Right atrium auricular region (tissue), 2 donors: Measurements from ENCODE around the gene CHCHD5. TPM values are rescaled to one million over a fixed set of nuclear protein-coding genes. Genes with fewer than 3 reads are reported as not detected.
"Not testable (repeated sequence)": the region's sequence is repeated elsewhere in the genome, so short reads cannot be mapped to it uniquely, and the experiment has no call there.

ENCODE experiments used
- DNase-seq: peaks from one replicate; pipeline ENCODE4 v3.0.0-alpha.2; 2019; ENCODE audit warnings: low spot score
- H3K27ac ChIP-seq, 2 donors: fragments of 200-600 bp; sonication (generic); 1 replicate in 1 of 2; 2 replicates in 1 of 2; pipeline ENCODE4 v1.5.1; 2016 to 2019
- H3K27me3 ChIP-seq, 2 donors: fragments of 200-600 bp; sonication (generic); one replicate each; pipeline versions ENCODE4 v1.5.1 to v1.6.0; 2017 to 2019
- H3K36me3 ChIP-seq: fragments of 200-600 bp; sonication (generic); one replicate; pipeline ENCODE4 v1.5.1; 2016
- H3K4me1 ChIP-seq, 2 donors: fragments of 200-600 bp; sonication (generic); one replicate each; pipeline versions ENCODE4 v1.5.1 to v1.6.0; 2017 to 2019
- H3K4me3 ChIP-seq, 2 donors: fragments of 200-600 bp; sonication (generic); 1 replicate in 1 of 2; 2 replicates in 1 of 2; pipeline ENCODE4 v1.5.1; 2017 to 2019; ENCODE audit warnings: mild to moderate bottlenecking in 1 of 2, moderate library complexity in 1 of 2
- H3K9me3 ChIP-seq, 2 donors: fragments of 200-600 bp; sonication (generic); one replicate each; pipeline ENCODE4 v1.5.1; 2019
- total RNA-seq, 2 donors: library from RNA; depleted of rRNA; stranded (reverse); fragments of >200 nt; gene quantifications; one replicate each; pipeline ENCODE4 v1.1.0, GENCODE V29; 2016
- TF ChIP-seq, protein P1 (sequence below), 2 donors: fragments of 200-600 bp; sonication (generic); IDR thresholded peaks; one replicate each; pipeline ENCODE4 v1.5.1; 2019; ENCODE audit warnings: antibody characterized with exemption in 2 of 2

Gene CHCHD5
- 10 to 100 TPM; 27.4 to 29.4 TPM for total RNA-seq

DNA sequence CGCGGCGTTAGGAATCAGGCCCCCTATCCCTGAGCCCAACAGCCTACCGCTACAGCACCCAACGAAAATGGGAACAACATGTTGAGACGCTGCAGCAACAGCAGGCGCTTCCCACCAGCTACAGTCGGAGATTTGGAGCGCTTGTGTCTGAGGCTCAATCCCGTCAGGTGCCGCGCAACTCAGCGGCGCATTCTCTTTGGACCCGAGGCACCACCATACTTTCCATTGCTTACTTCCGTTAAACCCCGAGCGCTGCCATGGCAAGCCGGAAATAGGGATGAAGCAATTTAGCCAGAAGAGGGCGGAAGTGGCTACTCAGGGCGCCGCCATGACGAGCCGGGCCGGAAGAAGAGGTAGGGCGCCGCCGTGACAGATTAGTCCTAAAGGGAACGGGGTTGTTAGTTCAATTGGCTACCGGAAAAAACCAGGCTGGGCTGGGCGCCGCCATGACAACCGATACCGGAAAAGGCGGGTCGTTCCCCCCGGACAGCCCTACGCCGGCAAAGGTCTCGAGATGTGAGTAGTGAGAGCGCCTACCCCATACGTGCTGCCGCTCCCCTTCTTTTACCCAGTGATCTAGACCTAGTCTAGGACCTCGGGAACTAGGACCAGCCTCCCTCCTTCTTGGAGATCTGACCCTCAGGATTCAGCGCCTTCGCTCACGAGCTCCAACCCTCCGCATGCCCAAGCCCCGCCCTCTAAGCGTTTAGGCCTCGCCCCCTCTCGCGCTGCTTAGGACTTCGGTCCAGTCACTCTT, at the start of gene CHCHD5:
TSS of gene CHCHD5 (plus strand) at position 476 of the 757 bp plus-strand sequence. CDS start at position 515, 39 bp downstream.
- peaks cover 9% of the 10 kb centered on the region for H3K36me3 ChIP-seq
- DNase-seq, result peak; percentile 98
- peaks cover 0 to 26% of the 10 kb centered on the region in 2 donors for H3K4me1 ChIP-seq
- H3K27ac ChIP-seq, result peak within 1 kb of the TSS; percentile 94 to 96
- TF ChIP-seq, protein P1, sequence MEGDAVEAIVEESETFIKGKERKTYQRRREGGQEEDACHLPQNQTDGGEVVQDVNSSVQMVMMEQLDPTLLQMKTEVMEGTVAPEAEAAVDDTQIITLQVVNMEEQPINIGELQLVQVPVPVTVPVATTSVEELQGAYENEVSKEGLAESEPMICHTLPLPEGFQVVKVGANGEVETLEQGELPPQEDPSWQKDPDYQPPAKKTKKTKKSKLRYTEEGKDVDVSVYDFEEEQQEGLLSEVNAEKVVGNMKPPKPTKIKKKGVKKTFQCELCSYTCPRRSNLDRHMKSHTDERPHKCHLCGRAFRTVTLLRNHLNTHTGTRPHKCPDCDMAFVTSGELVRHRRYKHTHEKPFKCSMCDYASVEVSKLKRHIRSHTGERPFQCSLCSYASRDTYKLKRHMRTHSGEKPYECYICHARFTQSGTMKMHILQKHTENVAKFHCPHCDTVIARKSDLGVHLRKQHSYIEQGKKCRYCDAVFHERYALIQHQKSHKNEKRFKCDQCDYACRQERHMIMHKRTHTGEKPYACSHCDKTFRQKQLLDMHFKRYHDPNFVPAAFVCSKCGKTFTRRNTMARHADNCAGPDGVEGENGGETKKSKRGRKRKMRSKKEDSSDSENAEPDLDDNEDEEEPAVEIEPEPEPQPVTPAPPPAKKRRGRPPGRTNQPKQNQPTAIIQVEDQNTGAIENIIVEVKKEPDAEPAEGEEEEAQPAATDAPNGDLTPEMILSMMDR (IDR thresholded peaks at IDR 0.05), result peak; percentile 19 to 47
- no peaks in the 10 kb centered on the region for H3K27me3 ChIP-seq
- no peaks in the 10 kb centered on the region for H3K9me3 ChIP-seq
- H3K4me3 ChIP-seq, result peak within 1 kb of the TSS; percentile 69 to 82

- DNase-seq, result no peak
- Histone ChIP-seq H3K27me3 (no peaks in the 10 kb centered on the region), H3K9me3 (no peaks in the 10 kb centered on the region), H3K4me1 (no peaks in the 10 kb centered on the region), H3K36me3 (peaks cover 5% of the 10 kb centered on the region), H3K27ac (no peak overlapping the region), H3K4me3 (no peak overlapping the region)
- TF ChIP-seq, protein P1 (IDR thresholded peaks at IDR 0.05), result no peak
Observed at GRCh38 chr2:112534826-112535225, 49.6 kb upstream of the CHCHD5 start.

GRCh38 chr2:112536665-112537064, 47.7 kb upstream of the CHCHD5 start:
- not testable (repeated sequence) for H3K27me3 ChIP-seq, H3K4me1 ChIP-seq, H3K4me3 ChIP-seq, DNase-seq, H3K27ac ChIP-seq, H3K9me3 ChIP-seq, H3K36me3 ChIP-seq

DNA sequence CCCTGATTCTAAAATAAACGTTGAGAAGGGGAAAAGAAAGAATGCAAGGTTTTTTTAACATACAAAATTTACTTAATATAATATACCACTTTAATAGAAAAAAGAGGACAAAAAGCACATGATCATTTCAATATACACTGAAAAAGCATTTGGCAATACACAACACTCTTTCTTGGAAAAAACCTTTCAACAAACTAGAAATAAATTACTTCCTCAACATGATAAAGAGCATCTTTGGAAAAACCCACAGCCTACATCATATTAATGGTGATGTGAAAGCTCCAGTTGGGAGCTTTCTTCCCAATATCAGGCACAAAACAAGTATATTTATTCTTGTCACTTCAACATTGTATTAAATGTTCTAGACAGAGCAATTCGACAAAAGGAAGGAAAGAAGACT, 45.1 kb upstream of the CHCHD5 start:
- peaks cover 0 to 18% of the 10 kb centered on the region in 2 donors for H3K4me1 ChIP-seq
- H3K27ac ChIP-seq, result no peak overlapping the region
- no peaks in the 10 kb centered on the region for H3K36me3 ChIP-seq
- TF ChIP-seq, protein P1 (IDR thresholded peaks at IDR 0.05), result no peak
- H3K9me3 ChIP-seq, result no peaks in the 10 kb centered on the region
- no peak overlapping the region for H3K4me3 ChIP-seq
- H3K27me3 ChIP-seq, result no peaks in the 10 kb centered on the region
- DNase-seq, result no peak

- TF ChIP-seq, protein P1 (IDR thresholded peaks at IDR 0.05), result no peak
- H3K4me3 ChIP-seq, result no peak overlapping the region
- peaks cover 0 to 18% of the 10 kb centered on the region in 2 donors for H3K4me1 ChIP-seq
- H3K9me3 ChIP-seq, result no peaks in the 10 kb centered on the region
- DNase-seq, result no peak
- no peaks in the 10 kb centered on the region for H3K36me3 ChIP-seq
- H3K27me3 ChIP-seq, result no peaks in the 10 kb centered on the region
- H3K27ac ChIP-seq, result no peak overlapping the region
Observed at GRCh38 chr2:112540906-112541305, 43.5 kb upstream of the CHCHD5 start.

DNA sequence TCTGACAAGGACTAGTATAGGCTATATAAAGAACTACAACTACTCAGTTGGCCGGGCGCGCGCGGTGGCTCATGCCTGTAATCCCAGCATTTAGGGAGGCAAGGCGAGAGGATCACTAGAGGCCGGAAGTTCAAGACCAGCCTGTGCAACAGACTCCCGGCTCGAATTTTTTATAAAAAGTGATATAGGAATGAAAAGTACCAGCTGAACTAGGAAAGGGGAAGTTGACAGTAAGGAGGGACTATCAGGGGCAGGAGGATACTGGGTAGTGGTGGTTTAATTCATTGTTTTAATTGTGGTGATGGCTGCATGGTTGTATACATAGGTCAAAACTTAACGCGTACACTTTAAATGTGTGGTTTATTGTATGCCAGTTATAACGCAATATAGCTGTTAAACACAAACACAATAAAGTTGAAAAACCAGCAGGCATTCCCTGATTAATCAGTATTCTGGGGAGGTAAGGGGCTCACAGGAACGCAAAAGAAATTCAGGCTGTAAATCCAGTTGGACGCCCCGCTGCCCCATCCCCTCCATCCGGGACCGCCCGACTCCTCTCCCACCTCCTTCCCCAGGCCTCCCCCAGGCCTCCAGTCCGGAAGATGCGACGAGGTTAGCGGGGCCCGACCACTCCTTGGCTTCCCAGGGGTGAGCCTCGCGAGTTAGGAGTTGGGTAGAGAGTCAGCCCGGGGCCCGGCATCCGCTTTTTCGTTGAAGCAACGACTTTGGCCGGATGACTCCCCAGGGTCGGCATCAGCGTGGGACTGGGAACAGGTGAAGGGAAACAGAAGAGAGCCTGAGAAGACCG, 42.9 kb upstream of the CHCHD5 start:
- Histone ChIP-seq H3K4me3 (peak overlapping the region; percentile 88 to 90), H3K27ac (peak overlapping the region; percentile 86), H3K4me1 (peaks cover 0 to 18% of the 10 kb centered on the region in 2 donors), H3K27me3 (no peaks in the 10 kb centered on the region), H3K9me3 (no peaks in the 10 kb centered on the region), H3K36me3 (no peaks in the 10 kb centered on the region)
- peak; percentile 62 for DNase-seq
- TF ChIP-seq, protein P1 (IDR thresholded peaks at IDR 0.05), result no peak
